NCI-H146 (cell line): ENCODE data around the gene SBF2.
"Not testable (repeated sequence)": the region's sequence is repeated elsewhere in the genome, so short reads cannot be mapped to it uniquely, and the experiment has no call there.

Experiments
- DNase-seq: peaks from one replicate; lab custom pipeline; 2025; lab: John Stamatoyannopoulos, UW

The SBF2 gene

DNA sequence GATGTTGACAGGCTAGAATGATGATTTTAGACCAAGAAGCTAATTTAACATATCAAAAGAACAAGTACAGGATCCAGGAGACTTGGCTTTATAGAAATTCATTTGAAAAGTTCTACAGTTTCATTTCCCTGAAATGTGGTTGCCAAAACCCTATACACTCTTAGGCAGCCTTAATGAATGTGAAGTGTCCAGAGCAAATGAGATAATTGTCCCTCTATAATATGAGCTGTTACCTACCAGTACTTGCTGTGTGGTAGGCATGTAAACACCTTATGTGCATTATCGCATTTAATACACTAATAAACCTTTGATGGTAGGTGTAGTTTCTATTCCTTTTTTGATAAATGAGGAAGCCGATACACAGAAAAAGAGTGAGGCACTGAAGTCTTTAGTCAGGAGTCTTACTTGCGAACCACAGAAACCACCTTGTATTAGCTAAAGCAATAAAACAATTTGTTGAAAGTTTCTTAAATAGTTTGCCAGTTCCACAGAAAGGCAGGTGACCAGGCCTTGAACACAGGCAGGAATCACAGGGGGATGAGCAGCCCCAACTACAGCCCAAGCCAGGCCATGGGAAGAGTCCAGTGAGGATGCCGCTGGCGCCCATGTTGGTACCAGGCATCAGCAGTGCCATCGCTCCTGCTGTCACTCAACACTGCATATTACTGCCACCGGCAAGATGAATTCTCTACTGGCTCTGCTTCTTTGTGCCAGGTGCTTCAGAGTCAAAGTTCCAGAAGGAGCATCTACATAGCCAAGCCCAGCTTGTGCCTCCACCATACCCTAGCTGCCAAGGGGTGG lies 548.4 kb downstream of the SBF2 start:
- no peak for DNase-seq

DNA sequence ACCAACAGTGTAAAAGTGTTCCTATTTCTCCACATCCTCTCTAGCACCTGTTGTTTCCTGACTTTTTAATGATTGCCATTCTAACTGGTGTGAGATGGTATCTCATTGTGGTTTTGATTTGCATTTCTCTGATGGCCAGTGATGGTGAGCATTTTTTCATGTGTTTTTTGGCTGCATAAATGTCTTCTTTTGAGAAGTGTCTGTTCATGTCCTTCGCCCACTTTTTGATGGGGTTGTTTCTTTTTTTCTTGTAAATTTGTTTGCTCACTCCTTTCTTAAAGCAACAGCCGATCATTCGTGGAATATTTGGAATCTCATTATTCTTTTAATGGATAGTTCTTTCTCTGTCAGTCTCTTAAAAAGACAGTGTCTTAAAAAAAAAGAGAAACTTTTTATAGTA lies 550.5 kb downstream of the SBF2 start:
- not testable (repeated sequence) for DNase-seq

DNA sequence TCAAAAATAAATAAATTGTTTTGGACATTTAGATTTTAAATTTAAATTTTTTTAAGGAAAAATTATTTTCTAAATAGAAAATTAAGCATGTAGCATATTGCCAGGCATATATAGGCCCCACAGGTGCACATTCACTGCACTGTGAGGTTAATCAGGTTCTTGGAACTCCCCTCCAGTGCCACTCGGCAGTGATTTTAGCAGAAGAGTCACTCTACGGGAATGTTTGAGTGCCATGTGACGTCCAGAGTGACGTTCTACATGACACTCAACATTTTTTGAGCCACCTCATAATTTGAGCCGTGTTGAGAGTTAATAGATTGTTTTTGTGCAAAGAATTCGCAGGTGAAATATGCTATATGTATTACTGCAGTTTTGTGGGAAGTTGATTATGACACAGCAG lies 552.8 kb downstream of the SBF2 start:
- no peak for DNase-seq

DNA sequence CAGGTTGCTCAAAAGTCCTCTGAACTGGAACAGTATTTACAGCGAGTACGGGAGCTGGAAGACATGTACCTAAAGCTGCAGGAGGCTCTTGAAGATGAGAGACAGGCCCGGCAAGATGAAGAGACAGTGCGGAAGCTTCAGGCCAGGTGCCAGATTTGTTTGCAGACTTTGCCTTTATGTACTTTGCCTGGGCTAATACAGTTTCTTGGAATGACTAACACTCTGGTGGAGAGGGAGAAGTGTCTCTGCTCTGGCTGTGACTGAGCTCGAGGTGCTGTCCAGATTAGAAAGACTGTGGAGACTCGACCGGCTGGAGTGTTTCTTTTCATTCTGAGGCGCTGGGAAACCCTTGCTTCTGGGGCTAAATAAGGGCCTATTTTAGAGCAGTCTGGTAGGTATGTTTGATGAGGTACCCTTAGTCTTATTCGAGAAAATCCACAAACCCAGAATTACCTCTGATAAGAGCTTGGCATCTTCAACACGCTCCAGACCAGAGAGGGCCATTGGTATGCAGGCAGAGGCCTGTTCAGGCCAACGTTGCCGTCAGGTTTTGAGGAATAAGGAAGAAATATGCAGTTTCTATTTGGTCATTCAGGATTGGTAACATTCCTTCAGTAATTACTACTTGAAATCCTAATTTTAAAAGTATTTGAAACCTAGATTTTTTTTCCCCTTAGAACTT lies 553.7 kb downstream of the SBF2 start:
- no peak for DNase-seq

DNA sequence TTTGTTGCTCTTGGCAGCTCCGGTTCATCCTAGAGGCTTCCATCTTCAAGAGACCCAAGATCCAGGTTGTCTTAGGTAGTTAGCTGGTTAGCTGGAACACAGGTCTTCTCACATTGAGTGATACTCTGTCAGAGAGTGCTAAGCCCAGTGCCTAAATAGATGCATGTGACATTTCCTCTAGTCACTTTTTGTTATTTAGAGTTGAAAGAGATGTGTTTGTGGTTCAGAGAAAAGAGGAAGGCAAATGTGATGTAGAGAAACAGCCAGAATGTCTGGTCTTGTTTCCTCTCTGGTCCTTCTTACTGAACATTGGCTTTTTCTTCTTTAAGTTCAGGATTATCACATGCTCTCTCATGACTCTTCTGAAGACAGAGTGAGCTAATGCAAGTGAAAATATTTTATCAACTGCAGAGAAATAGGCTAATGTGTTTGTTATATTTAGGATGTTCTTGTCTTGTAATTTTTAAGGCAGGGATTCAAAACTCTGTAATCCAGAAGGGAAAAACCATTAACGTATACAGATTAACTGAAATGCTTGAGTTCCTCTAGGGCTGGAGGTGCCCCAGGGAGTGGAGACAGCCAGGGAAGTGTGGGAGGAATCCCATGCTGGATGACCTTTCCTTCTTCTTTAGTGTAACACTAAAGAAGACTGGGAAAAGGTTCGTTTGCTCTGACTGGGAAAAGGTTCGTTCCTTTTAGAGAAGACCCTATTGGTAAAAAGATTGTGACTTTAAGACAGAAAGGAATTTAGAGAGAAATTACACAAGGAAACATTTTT lies 554.7 kb downstream of the SBF2 start:
- no peak for DNase-seq

DNA sequence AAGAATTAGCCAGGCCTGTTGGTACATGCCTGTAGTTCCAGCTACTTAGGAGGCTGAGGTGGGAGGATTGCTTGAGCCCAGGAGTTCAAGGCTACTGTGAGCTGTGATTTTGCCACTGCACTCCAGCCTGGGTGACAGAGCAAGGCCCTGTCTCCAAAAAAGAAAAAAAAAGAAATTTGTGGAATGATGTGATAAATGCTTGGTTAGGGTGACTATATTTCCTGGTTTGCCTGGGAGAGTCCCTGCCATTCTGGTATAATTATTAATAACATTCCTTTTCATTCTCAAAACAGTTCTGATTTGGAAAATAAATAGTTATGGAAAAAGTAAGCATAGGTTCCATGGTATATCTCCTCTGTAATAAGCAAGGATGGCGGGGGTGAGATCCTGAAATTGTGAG lies 555.3 kb downstream of the SBF2 start:
- DNase-seq: no peak

DNA sequence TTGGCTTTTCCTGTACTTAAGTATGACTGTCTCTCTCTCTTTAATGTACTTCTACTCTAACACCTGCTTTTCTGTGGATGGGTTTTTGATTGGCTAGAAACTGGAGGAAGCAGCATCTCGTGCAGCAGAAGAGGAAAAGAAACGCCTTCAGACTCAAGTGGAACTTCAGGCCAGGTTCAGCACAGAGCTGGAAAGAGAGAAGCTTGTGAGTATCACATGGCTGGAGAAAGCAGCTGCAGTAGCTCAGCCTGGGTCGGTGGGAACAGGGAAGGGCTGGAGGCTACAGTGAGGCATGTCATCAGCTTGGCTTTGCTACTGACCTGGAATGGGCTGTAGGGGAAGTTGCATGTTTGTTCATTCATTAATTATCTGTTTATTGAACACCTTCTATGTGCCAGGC lies 555.9 kb downstream of the SBF2 start:
- no peak for DNase-seq

DNA sequence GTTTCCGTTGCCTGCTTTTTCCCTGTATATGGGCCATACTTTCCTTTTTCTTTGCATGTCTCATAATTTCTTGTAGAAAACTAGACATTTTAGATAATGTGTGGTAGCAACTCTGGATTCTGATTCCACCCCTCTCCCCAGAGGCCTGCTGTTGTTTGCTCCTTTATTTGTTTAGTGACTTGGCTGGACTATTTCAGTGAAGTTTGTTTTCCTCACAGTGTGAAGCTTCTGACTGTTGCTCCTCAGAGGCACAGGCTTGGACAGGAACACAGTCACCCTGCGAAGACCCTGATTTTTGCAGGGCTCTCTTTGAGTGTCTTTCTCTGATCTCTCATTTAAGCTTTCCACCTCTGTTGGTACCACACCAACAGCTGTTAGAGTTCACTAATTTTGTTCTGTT lies 557.7 kb downstream of the SBF2 start:
- DNase-seq: no peak

DNA sequence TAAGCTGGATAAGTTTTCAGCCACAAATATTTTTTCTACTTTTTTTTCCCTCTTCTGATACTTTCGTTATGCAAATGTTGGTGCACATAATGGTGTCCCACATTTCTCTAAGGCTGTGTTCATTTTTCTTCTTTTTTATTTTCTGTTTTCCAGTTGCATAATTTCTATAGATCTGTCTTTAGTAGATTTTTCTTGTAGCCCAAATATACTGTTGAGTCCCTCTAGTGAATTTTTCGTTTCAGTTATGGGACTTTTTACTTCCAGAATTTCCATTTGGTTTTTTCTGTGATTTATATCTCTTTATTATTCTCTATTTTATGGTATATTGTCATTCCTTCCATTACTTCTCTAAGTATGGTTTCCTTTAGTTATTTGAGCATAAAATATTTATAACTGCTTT lies 558.1 kb downstream of the SBF2 start:
- no peak for DNase-seq

DNA sequence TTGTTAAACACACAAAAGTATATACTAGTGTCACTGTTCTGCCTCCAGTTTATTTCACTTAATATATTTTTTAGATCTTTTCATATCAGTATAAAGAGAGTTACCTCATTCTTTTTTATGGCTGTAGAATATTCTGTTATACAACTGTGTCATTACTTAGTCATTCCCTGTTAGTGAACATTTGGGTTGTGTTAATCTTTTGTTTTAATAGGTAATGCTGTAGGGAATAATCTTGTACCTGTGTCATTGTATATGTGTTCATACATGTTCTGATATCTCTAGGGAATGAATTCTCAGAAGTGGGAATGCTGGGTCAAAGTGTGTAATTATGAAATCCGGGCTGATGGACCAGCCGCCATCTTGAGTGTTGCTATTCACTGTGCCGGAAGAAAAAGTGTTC lies 558.8 kb downstream of the SBF2 start:
- no peak for DNase-seq

DNA sequence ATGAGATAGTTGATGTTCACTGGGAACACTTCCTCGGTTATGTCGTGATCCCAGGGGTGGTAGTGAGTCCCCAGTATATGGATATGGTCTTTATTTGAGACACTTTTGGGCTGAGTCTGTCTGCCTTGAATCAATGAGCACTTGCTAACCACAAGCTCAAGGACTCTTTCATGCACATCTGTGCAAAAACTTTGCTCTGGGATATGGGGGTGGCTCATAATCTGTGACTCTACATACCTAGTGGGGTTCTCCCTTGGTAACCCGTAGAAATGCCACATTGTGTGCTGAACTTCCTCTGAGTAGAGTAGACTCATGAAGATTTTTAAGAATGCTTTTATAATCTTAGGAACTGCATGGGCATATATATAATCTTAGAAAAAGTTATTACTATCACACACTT lies 560.8 kb downstream of the SBF2 start:
- DNase-seq: no peak

DNA sequence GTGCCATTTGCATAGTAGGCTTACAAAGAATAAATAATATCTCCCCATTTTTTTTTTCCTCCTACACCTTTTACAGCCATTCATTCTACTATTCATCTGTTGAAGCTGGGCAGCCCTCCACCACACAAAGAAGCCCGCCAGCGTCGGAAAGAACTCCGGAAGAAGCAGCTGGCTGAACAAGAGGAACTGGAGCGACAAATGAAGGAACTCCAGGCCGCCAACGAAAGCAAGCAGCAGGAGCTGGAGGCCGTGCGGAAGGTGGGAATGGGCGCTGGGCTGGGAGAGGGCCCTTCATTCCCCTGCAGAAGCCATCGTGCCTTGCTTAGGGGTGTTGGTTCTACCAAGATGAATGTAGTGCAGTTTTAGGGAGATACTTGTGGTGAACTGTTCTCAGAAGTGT lies 561.6 kb downstream of the SBF2 start:
- DNase-seq: no peak

DNA sequence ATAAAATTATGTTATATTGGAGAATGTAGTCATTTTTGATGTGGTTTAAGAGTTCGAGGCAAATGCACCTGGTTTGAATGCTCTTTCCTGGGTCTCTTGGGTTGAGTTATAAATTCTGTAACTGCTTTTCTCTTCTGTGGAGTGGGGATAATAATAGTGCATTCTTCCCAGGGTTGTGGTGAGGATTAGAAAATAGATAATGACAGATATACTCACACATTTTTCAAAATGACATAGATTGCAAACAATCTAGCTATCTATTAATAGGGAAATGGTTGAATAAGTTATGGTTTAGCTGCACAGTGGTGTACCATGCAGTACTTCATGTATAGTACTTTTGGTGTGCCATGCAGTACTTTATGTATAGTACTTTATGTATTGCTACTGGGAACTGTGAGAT lies 562.8 kb downstream of the SBF2 start:
- DNase-seq: no peak
